Measurements from ENCODE around the gene ECSCR. TPM values are rescaled to one million over a fixed set of nuclear protein-coding genes. Genes with fewer than 3 reads are reported as not detected.

The ECSCR gene
- total and polyA plus RNA-seq, 10 of the 15 experiments (the other 5 are each of a cell fraction or from before 2014, with no cell fraction given) = 0.15 to 0.83 (median 0.23) TPM; not detected in 3

GRCh38 chr5:139475865-139476617 lies 13.5 kb upstream of the ECSCR start (continued):
- TF ChIP-seq REST (IDR thresholded peaks at IDR 0.05; ENCODE audit: low read depth, low read length) = no peak
- no peak for TF ChIP-seq YY1 (IDR thresholded peaks at IDR 0.05; ENCODE audit: low read depth, low read length)

- peak overlapping the region; percentile 24; the same call in 1 of the 2 replicates for H3K4me2 ChIP-seq (ENCODE audit: control insufficient read depth, insufficient read depth)
- peak; percentile 17 for ATAC-seq
- H3K4me3 ChIP-seq = no peak overlapping the region
- ChIA-PET POLR2A (interaction anchor here (0.5 to 1.0 kb wide), 4 partner anchors 12 to 17 kb away, joined by 3 to 4 read pairs (median 4); no protein-coding TSS in a partner anchor), SMC1A (ENCODE audit: uncharacterized antibody, unreplicated experiment) (interaction anchor here (1.2 kb wide), 1 partner anchor 37 kb away, joined by 5 read pairs; no protein-coding TSS in a partner anchor), RAD21 (ENCODE audit: unreplicated experiment) (interaction anchor here (1.9 kb wide), 1 partner anchor 15 kb away, joined by 5 read pairs; no protein-coding TSS in a partner anchor), CTCF (interaction anchor here (1.2 to 2.1 kb wide), 3 partner anchors 14 to 53 kb away, joined by 3 to 10 read pairs (median 4); no protein-coding TSS in a partner anchor)
- in situ Hi-C loops (cut with MboI) = no loop called here
- no TSS peak for BruUV-seq (replicated peaks)
- peak; percentile 84 for FAIRE-seq
- intact Hi-C loops (cut with micrococcal nuclease; ENCODE audit: unreplicated experiment) = no loop called here
- H3K9me3 ChIP-seq (replicated peaks; ENCODE audit: control insufficient read depth, insufficient read depth, low read length) = no peaks in the 10 kb centered on the region
- H3K79me2 ChIP-seq (ENCODE audit: control insufficient read depth, insufficient read depth, low read length) = no peaks in the 10 kb centered on the region
- H3K36me3 ChIP-seq (ENCODE audit: control insufficient read depth in 2 of 2, insufficient read depth in 2 of 2, low read length in 1 of 2) = peaks cover 0 to 4% of the 10 kb centered on the region in 2 experiments; a peak in 2 of 4 replicates
- no peak overlapping the region for H2AFZ ChIP-seq (ENCODE audit: control insufficient read depth, low read depth, low read length)
- no peak overlapping the region for H3K9ac ChIP-seq (ENCODE audit: control insufficient read depth, insufficient read depth, low read length)
- no peak for DNase-seq (ENCODE audit: low read depth, low spot score)
- no peaks in the 10 kb centered on the region for H4K20me1 ChIP-seq (ENCODE audit: control insufficient read depth, insufficient read depth)
- no peaks in the 10 kb centered on the region for H3K27me3 ChIP-seq (replicated peaks in 1 of 2; ENCODE audit: control insufficient read depth in 2 of 2, insufficient read depth in 2 of 2, low read length in 1 of 2)
- 39% methylated on average over 12 of the region's 13 CpGs for whole genome bisulfite sequencing (ENCODE audit: insufficient coverage, insufficient replicate concordance, low lambda C conversion rate, missing lambda C conversion rate)
- H3K27ac ChIP-seq (ENCODE audit: control insufficient read depth, insufficient read depth) = no peak overlapping the region
- H3K4me1 ChIP-seq (ENCODE audit: control insufficient read depth, insufficient read depth, low read length) = peaks cover 12% of the 10 kb centered on the region
- TF ChIP-seq CBFB (IDR thresholded peaks at IDR 0.05; ENCODE audit: low read depth) (peak; percentile 33; the same call in 1 of the 2 replicates), CEBPB (IDR thresholded peaks at IDR 0.05; ENCODE audit: borderline replicate concordance in 1 of 2, low read depth in 2 of 2, low read length in 2 of 2) (peak in 1 of 2 experiments; percentile 17; a peak in 1 of 4 replicates), RUNX3 (IDR thresholded peaks at IDR 0.05; ENCODE audit: low read length) (peak; percentile 80), EED (IDR thresholded peaks at IDR 0.05; ENCODE audit: low read depth) (0 out of 2 replicates have a peak, but pooled peaks have one; percentile 16), ZNF622 (IDR thresholded peaks at IDR 0.05) (no peak)
Measured at GRCh38 chr5:139474890-139475791, 12.6 kb upstream of the ECSCR start.

Data from GM12878 (cell line).